Fibroblast of the aortic adventitia (primary cell): ENCODE results near the gene TLR4. TPM values are rescaled to one million over a fixed set of nuclear protein-coding genes. Genes with fewer than 3 reads are reported as not detected.

ENCODE experiments used
- DNase-seq: peaks from one replicate; pipeline ENCODE4 v3.0.0-alpha.2; 2010; ENCODE audit warnings: low read depth
- H3K4me3 ChIP-seq: 2 replicates; pipeline ENCODE4 v1.5.1; 2011; ENCODE audit warnings: low read depth, mild to moderate bottlenecking, control low read depth, low read length, moderate library complexity
- CTCF ChIP-seq: IDR thresholded peaks from 2 replicates; pipeline ENCODE4 v1.5.1; 2011; ENCODE audit warnings: mild to moderate bottlenecking, low read length, control low read depth, inconsistent platforms; ENCODE audit not compliant: insufficient read depth
- total RNA-seq: library from RNA; depleted of rRNA; stranded (reverse); fragments of >200 nt; gene quantifications from 2 replicates; pipeline ENCODE4 v1.2.3, GENCODE V29; 2012; ENCODE audit warnings: low replicate concordance

TLR4 gene
- total RNA-seq, 1 donor: 16.8 TPM

GRCh38 chr9:117739206-117739605, 35.0 kb downstream of the TLR4 start:
- DNase-seq: no peak
- H3K4me3 ChIP-seq: no peak overlapping the region
- no peak for TF ChIP-seq CTCF

GRCh38 chr9:117739624-117740347, 35.6 kb downstream of the TLR4 start:
- no peak overlapping the region for H3K4me3 ChIP-seq
- TF ChIP-seq CTCF: no peak
- no peak for DNase-seq

- DNase-seq: no peak
- H3K4me3 ChIP-seq: no peak overlapping the region
- TF ChIP-seq CTCF: no peak
These were observed 37.9 kb downstream of the TLR4 start for GRCh38 chr9:117742131-117742530.

- no peak for TF ChIP-seq CTCF
- H3K4me3 ChIP-seq: no peak overlapping the region
- DNase-seq: no peak
These were observed 40.2 kb downstream of the TLR4 start for GRCh38 chr9:117744369-117744768.

- DNase-seq: peak; percentile 18
- TF ChIP-seq CTCF: no peak
- peak overlapping the region; percentile 45 for H3K4me3 ChIP-seq
These were observed 40.7 kb downstream of the TLR4 start for GRCh38 chr9:117744856-117745389.

- TF ChIP-seq CTCF: no peak
- H3K4me3 ChIP-seq: no peak overlapping the region
- DNase-seq: no peak
These were observed 41.4 kb downstream of the TLR4 start for GRCh38 chr9:117745598-117745997.
